Measurements from ENCODE around the gene GLUL.

The GLUL gene

DNA sequence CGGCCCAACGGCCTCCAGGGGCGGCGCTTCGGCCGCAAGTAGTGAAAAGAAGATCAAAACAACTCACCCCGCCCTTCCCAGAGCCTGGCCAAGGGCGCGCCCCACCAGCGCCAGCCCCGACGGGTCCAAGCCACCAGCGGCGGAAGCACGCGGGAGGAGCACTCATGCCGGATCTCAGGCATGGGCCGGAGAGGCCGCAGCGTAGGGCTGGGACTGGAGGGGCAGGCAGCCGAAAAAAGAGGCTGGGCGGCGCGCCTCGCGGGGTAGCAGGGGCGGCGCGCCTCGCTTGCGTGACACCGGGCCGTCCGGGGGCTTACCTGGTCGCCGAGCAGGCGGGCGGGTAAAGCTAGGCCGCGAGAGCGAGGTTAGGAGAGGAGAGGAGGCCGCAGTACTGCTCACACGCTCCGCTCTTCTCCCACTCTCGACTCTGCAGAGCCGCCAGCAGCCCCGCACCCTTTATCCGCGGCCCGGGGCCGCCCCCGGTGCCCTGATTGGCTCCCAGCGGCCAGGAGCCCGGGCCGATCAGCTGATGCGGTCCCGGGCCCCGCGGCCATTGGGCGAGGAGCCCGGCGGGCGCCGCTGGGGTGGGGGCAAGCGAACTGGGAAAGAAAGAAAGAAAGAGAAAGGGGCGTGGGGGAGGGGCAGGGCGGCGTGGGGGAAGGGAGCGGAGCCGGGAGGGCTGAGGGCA, at the start of gene GLUL:
TSS of gene GLUL (minus strand) at position 429 of the 688 bp plus-strand sequence. CDS start 3,053 bp downstream, outside the sequence.
- DNase-seq, result peak; percentile 93

DNA sequence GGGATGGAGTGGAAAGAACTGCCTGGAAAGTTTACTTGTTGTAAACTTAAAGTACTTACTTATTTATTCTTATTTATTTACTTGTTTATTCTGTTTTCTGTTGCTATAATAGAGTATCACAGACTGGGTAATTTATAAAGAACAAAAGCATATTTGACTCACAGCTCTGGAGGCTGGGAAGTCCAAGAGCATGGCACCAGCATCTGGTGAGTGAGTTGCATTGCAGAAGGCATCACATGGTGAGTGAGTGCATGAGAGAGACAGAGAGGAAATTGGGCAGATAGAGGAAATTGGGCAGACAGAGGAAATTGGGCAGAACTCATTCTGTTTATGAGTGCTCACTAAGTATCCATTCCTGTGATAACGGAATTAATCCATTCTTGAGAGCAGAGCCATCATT, 46.7 kb upstream of the GLUL start:
- DNase-seq, result no peak

DNA sequence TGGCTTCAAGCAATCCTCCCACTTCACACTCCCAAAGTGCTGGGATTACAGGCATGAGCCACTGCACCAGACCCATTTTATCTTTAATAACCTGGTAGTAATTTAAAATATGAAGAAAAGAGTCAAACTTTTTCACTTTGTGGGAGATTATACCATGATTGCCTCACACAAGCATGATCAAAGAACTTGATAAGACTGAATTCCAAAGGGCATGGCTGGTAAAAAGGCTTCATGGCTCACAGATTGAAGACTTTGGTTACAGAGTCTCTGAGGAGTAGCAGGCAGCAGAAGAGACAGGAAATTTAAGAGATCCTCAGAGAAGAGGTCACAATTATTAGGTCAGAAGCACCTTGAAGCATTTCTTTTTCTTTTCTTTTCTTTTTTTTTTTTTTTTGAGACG, 42.0 kb upstream of the GLUL start:
- no peak for DNase-seq

DNA sequence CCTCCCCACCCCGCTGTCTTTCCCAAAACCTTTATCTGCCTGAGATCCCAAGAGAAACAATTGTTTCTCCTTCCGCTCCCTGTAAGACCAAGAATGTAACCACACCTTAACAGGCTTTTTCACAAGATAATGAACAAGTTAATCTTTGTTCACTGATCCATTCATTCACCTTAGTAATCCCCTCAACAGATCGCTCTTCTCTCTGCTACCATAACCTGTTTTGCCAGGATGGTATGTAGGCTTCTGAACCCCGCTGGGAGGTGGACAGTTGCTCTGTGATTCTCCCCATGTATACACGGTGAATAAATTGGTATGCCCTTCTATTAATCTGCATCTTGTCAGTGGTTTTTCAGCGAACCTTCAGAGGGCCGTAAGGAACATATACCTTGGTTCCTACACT, 39.7 kb upstream of the GLUL start:
- no peak for DNase-seq

DNA sequence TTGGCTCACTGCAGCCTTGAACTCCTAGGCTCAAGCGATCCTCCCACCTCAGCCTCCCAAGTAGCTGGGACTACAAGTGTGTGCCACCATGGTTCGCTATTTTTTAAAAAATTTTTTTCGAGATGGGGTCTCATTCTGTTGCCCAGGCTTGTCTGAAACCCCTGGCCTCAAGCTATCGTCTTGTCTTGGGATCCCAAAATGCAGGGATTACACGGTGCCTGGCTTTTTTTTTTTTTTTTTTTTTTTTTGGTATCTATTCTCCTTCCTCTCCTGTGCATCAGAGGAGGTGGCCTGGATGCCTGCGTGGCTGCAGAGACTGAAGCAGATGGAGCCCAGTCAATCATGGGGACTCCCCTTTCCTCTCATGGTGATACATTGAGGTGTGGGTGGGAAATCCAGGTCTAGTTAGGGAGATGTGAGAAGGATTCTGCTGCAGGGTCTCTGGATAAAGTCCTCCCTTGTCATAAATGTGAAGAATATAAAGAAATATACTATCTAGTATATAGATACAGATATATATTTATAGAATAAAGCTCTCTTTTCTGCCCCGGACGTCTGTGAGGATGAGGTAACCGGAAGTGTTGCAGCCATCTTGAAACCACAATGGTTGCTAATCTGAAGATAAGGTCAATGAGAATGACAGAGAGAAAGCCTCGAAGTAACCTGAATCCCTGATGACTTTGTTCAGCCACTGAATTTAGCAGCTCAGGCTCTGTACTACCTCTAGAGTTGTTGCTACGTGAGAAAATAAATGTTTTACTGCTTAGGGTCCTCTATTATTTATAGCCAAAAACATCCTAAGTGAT, 38.9 kb upstream of the GLUL start:
- no peak for DNase-seq

DNA sequence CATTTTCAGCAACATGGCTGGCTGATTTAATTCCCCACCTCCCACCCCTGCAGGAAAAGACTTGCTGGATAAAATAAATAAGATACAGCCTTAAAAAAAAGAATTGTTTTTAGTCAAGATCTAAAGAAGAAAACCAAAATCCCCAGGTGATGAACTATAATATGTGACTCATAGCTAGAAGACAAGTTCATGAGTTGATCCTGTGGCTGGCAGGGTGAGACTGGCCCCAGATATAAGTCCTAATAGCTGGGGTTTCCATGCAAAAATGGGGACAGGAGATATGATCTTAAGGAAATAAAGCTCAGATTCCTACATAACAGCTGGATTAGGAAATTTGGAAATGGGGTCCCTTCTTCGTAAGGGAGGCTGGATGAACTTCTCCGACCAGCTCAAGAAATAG, 36.5 kb upstream of the GLUL start:
- no peak for DNase-seq

DNA sequence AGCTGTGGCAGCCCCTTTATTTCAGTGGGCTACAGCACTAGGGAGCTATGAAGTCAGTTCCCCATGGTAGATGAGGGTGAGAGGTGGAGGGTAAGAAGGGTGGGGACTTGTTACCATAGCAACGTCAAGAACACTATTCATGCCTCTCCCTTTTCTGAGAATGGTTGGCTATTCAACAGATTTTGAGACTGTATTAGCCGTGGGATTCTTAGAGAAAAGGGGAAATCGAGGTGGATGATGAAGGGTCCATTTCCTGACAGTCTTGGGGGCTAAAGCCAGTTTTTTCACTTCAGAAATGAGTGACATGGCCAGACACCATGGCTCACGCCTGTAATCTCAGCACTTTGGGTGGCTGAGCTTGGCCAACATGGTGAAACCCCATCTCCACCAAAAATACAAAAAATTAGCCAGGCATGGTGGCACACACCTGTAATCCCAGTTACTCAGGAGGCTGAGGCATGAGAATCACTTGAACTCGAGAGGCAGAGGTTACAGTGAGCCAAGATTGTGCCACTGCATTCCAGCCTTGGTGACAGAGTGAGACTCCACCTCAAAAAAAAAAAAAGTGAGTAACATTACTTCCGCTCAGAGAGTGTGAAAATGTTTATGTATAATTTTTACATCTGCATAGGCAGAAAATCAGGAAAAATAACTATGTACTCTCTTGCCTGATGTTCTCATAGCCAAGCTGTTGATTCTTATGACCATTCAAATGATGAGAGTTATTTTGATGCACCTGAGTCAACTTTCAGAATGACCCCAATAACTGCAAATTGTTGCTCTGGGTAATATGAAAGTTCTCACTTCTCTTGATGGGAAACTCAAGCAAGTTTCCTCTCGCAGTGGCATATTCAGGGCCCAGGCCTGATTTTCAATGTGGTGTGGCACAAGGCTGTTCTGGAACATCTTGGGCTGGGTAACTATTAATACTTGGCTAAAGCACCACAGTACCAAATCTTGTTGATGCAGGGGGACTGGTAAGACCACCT, 35.1 kb upstream of the GLUL start:
- no peak for DNase-seq

DNA sequence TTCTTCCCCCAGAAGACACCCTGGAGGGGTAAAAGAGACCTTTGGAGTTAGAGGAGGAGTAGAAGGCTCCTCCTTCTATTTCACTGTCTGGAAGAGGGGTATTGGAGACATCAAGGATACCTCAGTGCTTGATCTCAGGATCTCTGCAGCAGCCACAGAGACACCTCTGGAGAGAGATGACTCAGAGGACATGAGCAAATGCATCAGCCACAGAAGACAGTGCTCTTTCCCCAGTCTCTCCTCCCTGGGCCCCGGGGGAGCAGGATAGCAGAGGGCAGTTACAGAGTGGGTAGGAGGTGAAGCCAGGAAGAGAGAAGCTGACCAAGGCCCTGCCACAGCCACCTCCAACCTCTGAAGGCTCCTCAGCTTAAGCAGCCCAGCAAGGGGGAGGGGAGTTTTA, 24.2 kb upstream of the GLUL start:
- DNase-seq, result no peak

DNA sequence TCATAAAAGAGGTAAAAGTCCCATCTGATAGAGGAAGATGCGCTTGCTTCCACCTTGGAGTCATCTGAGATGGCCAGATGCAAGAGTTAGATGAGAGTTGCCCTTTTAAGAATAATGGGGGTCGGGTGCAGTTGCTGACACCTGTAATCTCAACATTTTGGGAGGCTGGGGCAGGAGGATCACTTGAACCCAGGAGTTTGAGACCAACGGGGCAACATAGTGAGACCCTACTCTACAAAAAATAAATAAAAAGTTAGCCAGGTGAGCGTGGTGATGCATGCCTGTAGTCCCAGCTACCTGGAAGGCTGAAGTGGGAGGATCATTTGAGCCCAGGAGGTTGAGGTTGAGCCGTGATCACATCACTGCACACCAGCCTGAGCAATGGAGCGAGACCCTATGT, 22.4 kb upstream of the GLUL start:
- no peak for DNase-seq

DNA sequence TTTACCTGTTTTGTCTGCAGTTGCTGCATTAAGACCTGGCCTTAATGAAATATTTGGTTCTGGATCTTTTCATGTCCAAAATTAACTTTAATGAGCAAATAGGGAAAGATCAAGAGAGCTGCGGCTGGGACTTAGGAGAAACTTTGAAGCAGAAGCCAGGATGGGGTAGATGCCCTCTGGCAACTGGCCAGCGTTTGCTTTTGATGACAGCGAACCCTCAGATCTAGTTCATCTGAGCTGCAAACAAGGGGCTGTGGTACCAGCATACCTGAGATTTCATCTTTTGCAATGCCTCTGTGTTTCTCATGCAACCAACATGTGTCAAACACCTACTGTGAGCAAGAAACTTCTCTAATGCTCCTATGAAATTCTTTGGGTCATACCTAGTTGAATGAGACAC, 21.9 kb upstream of the GLUL start:
- DNase-seq, result no peak

DNA sequence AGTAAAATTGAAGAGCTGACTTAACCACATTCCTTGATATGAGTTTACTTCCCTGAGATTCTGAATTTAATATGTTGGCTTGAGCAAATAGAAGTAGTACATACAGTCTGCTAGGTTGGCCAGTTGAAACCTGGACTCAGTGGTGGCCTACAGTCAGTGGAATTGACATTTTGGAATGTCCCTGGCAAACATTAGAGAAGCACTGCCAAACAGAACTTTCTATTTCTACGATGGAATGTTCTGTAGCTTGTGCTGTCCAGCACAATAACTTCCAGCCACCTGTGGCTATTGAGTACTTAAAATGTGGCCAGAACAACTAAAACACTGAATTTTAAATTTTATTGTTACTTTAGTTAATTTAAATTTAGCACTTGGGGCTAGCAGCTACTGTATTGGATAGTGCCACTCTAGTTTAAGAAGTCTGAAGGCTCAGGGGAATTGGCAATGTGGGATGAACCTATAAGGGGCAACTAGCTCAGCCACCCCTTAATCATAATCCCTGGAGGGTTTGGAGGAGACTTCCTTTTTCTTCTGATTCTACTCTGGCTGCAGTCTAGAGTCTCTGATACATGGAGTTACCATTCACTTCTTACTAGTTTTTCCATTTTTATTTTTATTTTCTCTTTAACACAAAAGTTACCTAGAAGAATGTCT, 19.2 kb upstream of the GLUL start:
- no peak for DNase-seq

DNA sequence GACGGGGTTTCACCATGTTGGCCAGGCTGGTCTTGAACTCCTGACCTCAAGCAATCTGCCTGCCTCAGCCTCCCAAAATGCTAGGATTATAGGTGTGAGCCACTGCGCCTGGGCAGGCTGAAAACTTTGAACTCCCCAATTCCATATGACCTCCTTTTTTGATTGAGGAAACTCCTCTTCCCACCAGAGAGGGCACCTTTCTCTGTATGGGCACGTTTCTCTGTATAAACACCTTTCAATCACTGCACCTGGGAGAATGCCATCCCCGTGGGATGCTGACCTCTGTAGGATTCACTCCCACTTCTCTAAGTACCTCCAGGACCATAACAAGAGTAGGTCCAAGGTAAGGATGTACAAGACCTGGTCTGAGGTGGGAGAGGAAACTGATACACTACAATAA, 18.5 kb upstream of the GLUL start:
- no peak for DNase-seq

DNA sequence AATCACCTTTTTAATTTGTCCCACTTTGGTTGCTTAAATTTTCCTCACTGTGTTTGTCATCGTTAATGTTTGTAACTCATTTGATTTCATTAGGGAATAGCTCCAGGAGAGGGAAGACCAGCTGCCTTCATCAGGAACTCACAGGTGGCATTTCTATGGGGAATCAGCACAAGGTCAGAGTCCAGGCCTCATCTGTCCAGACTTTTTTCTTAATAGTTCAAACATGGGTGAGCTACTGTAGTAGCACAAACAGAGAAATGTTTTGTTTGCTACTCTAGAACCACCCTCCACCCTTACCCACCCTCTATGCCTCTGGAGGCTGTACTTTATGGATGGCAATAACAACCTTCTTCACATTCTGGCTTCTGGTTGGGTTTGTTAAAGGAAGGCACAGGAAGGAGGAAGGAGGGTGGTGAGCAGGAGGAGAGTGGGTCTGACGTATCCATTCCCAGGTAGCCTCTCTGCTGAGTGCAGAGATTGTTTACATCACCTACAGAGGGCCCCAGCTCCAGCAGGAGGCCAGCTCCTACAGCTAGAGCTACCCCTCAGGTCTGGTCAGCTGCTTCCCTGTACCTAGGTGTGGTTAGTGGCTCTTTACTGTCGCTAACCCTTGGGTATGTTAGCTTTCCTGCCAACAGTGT, 17.0 kb upstream of the GLUL start:
- no peak for DNase-seq

DNA sequence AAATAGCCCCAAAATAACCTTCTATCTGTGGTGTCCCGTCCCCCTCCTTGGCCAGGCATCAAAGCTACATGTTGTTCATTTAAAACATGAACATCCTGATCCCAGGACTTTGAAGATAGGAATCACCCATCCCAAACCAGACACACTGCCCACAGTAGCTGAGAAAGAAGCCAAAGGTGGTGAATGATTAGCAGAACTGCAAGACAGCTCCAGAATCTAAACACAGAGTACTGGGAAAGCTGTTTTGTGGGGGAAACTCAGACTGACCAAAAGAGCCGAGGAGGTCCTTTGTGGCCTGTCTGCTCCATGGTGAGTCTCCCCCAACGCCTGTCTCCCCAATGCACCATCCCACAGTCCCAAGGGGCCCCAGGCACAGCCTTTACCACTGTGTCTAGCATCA, 16.1 kb upstream of the GLUL start:
- DNase-seq, result no peak

DNA sequence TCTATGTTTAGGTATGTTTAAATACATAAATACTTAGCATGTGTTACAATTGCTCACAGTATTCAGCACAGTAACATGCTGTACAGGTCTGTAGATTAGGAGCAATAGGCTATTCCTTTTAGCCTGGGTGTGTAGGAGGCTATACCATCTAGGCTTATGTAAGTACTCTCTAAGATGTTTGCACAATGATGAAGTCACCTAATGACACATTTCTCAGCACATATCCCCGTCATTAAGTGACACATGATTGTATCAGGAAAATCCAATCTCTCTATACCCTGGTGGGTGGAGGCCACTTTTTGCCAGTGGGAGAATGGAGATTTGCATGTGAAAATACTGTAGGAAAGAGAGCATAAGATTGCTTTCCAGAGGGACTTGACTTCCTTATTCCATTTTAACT, 14.4 kb upstream of the GLUL start:
- DNase-seq, result no peak

DNA sequence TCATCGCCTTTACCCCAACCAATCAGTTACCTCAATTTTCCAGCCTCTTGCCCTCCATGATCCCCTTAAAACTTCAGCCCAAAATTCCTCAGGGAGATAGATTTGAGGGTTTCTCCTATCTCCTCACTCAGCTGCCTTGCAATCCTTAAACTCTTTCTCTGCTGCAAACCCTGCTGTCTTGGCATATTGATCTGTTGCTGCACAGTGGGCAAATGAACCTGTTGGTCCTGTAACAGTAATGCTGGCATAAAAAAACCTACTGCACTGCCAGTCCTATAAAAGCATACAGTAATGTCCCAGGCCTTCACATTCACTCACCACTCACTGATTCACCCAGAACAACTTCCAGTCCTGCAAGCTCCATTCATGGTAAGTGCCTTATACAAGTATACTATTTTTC, 14.0 kb upstream of the GLUL start:
- DNase-seq, result no peak

DNA sequence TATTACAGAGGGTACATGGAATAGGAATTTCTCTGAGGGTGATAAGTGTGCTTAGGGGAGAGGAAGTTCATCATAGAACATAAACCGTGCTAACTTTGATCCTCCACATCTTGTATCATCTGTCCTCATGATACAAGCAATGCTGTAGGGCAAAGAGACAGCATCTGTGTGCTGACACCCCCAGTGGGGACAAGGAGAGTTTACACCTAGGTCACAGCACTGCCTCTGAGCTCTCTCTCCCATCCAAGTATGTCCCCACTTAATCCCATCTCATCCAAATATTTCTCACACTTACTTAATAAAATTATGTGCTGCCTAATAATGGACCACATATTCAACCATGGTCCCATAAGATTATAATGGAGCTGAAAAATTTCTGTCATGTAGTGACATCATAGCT, 13.2 kb upstream of the GLUL start:
- no peak for DNase-seq

DNA sequence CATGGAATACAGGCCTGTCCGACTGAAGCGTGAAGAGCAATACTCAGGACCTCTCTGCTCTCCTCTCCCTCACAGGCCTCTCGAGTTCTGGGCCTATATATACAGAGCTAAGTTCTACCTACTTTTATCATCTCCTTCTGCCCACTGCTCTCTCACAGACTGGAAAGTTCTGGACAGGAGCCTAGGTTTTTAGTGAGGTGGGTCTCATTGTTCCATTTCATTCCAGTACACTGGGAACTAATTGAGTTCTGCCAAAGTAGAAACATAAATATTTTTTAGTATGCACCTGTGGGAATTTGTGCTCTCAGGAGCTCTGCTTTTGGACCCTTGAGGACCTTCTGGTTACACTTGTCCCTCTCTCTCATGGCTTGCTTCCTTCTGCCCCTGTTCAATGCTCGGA, 9.0 kb upstream of the GLUL start, which contains the start of gene TEDDM1:
TSS of gene TEDDM1 (minus strand) at position 101 of the 400 bp plus-strand sequence. CDS start 182 bp downstream, outside the sequence.
- DNase-seq, result no peak

DNA sequence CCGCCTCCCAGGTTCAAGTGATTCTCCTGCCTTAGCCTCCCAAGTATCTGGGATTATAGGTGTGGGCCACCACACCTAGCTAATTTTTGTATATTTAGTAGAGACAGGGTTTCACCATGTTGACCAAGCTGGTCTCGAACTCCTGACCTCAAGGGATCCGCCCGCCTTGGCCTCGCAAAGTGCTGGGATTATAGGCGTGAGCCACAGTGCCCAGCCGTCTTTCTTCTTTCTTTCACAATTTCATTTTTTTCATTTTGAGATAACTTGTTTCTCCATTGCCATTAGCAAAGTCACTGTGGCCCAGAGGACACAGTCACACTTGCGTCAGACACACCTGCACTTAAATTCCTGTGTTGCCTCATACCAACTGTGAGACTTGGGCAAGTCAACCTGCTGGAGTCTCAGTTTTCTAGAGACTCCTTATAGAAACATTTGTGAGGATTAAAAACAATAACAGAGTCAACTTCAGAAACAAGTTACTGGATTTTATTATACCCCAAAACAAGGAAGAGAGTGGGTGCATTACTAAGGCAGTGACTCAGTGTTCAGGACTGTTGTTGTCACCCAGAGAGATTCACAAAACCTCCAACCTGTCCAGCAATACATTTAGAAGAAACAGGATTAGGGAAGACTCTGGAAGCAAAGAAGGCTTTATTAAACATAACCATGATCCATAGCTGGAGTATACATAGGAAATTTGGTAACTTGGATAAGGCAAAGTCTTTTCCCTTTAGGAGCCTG, 6.2 kb upstream of the GLUL start:
- DNase-seq, result no peak

DNA sequence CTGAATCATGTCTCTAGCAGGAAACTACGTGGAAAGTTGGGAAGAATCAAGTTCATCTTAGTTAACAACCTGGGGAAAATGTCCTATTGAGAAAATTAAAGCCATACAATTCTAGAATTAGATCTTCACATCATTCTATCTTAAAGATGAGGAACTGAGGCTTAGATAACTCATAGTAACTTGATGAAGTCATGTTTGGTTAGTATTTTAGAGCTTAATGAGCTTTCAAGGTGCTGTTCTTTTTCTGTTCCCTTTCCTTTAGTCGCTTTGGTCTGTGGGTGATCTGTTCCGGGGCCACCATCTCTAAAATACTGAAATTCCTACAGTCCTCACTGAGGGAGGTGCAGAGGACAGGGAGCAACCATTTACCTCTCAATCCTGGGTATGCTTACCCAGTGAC, 4.3 kb upstream of the GLUL start:
- DNase-seq, result no peak

DNA sequence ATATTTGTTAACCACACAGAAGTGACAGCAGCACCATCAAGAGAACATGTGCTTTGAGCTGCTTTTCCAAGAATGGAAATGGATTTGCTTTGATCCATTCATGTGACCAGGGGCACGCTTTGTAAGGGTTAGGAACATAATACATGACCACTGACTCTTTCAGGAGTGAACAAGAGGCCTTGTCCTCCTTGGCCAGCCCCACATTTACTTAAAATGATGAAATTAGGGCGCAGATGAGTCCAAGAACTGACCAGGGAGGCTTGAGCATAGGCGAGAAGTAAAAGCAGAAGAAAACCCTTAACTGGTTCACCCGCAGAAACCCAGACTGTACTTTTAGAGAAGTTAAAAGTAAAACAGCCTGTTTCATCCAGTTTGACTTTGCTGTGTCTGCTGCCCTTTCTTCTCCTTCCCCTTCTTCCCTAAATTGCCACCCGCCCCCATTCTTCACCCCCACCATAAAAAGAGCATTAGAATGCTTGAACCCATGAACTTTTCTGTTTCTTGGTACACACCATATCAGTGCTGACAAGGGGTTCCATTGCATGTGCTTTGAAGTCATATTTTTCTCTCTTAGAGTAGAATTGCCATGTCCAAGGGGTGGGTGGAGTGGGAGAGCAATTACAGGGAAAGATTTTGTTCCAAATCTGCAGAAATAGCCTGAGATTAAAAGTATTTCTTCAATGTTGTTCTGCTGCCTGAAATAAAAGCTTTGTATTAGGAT, 2.6 kb upstream of the GLUL start:
- no peak for DNase-seq

Measured in NCI-H187 treated with DMSO at 0.1 percent for 48 hours (cell line).